ENCODE results near the gene CDH13.

CDH13 gene

DNA sequence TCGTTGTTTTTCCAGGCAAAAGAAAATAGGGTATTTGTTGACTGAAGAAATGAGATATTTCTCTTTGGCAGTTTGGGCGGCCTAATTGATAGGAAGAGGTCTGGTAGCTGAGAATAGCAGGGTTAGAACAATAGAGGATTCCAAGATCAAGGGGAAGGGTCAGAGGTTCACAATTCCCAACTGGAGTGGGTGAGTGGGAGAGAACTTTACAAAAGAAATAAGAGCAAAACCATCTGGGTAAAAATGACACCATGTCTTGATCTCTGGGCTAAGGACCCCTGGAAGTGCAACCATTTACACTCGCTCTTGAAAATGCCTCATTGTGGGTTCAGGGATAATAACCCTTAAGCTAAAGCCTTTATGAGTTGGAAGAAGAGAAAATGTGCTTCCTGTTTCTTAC is 180.5 kb downstream of the CDH13 start:
- H3K4me3 ChIP-seq (ENCODE audit: low read depth, low read length), result no peak overlapping the region
- TF ChIP-seq, protein P1, sequence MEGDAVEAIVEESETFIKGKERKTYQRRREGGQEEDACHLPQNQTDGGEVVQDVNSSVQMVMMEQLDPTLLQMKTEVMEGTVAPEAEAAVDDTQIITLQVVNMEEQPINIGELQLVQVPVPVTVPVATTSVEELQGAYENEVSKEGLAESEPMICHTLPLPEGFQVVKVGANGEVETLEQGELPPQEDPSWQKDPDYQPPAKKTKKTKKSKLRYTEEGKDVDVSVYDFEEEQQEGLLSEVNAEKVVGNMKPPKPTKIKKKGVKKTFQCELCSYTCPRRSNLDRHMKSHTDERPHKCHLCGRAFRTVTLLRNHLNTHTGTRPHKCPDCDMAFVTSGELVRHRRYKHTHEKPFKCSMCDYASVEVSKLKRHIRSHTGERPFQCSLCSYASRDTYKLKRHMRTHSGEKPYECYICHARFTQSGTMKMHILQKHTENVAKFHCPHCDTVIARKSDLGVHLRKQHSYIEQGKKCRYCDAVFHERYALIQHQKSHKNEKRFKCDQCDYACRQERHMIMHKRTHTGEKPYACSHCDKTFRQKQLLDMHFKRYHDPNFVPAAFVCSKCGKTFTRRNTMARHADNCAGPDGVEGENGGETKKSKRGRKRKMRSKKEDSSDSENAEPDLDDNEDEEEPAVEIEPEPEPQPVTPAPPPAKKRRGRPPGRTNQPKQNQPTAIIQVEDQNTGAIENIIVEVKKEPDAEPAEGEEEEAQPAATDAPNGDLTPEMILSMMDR (IDR thresholded peaks at IDR 0.05; ENCODE audit: low read depth, low read length), result no peak

DNA sequence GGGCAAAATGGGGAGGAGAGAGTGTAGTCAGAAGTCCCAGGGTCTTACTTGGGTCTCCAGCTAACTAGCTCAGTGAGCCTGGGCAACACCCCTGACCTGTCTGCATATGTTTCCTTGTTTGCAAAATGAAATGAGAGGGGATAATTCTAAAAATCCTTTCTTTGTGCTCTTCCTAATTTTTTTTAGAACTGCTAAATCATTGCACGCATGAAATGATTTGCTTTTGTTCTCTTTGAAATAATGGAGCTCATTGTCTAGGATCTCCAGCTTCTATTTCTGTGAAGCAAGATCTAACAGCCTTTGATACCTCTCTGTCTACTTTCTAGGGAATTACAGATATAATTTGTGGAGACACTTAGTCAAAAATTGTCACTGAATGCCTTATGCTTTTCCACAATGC is 181.3 kb downstream of the CDH13 start:
- H3K4me3 ChIP-seq (ENCODE audit: low read depth, low read length), result no peak overlapping the region
- TF ChIP-seq, protein P1 (IDR thresholded peaks at IDR 0.05; ENCODE audit: low read depth, low read length), result no peak

DNA sequence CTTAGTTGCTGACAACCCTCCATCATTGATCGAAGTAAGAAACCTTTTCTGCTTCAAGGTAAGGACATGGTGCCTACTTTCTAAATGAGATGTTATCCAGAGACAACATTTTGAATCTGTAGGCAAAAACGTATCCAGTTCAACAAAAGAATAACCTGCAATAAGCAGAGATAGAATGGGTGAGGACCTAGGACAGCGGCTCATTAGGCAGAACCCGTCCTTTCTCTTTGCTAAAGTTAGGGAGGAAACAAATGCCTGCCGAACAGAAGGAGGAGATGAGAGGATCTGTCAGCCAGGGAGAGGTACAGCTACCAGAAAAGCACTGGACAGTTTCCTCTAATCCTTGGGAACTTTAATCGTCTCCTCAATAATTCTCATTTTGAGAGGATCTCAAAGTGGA is 183.3 kb downstream of the CDH13 start:
- H3K4me3 ChIP-seq (ENCODE audit: low read depth, low read length), result no peak overlapping the region
- TF ChIP-seq, protein P1 (IDR thresholded peaks at IDR 0.05; ENCODE audit: low read depth, low read length), result no peak

DNA sequence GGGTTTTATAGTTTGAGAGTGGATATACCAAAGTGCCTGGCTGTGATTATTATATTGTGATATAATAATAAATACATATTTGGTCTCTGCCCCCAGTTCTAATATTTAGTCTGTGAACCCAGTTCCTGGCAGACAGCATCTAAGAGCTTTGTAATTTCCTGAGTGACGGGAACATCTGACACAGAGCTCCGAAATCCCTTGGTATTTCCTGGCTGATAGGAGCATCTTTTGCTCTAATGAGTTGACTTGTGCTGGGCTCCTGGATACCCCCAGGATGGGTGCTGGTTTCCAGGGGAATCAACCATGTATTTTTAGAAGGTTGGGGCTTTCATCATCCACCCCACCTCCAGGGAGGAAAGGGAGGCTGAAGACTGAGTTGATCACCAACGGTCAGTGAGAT is 187.3 kb downstream of the CDH13 start:
- TF ChIP-seq, protein P1 (IDR thresholded peaks at IDR 0.05; ENCODE audit: low read depth, low read length), result no peak
- H3K4me3 ChIP-seq (ENCODE audit: low read depth, low read length), result no peak overlapping the region

DNA sequence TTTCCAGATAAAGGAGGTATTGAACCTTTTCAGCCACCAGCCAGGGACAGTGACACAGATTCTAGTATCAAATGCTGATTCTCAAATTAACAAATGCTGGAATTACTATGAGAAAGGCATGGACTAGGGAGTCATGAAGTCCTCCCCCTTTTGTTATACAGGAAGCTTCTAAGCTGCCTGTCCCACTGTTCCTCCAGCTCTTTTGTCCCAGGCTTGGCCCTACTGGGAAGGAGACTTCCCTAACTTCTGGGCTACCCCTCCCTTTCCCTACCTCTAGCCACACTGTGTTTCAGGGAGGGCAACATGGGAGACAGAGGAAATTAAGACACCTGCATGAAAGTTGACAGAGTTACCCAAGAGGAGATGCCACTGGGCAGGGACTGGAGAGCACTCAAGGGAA is 192.5 kb downstream of the CDH13 start:
- H3K4me3 ChIP-seq (ENCODE audit: low read depth, low read length), result no peak overlapping the region
- TF ChIP-seq, protein P1 (IDR thresholded peaks at IDR 0.05; ENCODE audit: low read depth, low read length), result no peak

DNA sequence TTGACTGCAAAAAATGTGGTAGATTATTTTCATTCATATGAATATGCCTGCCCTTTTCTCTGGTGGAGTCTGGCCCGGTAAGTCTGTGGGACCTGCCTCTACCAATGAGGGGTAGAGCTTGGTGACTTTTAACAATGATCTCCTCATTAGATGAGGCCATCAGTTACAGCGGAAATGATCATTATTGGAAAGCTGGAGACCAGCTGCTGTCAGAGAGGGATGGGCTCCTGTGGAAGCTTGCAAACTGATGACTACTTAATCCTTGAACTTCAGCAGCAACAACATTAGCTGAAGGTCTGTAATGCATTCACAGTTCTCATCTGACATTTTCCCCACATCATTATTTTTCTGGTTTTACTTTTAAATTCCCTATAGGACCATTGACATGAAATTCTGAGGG is 194.1 kb downstream of the CDH13 start:
- H3K4me3 ChIP-seq (ENCODE audit: low read depth, low read length), result no peak overlapping the region
- TF ChIP-seq, protein P1 (IDR thresholded peaks at IDR 0.05; ENCODE audit: low read depth, low read length), result no peak

DNA sequence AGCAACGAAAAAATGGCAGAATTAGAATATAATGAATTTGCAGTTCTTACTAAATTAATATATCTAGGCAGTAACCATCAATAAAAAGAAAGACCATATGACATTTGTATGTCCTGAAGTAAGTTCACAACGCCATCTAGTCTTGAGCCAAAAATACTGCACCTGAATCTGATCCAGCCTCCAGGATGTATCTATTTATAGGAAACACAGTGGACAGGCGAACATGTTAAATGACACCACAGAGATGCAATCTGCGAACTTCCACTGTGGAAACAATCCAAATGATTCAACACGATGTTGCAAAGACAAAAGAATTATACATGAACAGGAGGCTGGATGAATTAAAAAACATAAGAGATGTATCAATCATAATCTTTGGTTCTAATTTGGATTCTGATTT is 197.6 kb downstream of the CDH13 start:
- TF ChIP-seq, protein P1 (IDR thresholded peaks at IDR 0.05; ENCODE audit: low read depth, low read length), result no peak
- H3K4me3 ChIP-seq (ENCODE audit: low read depth, low read length), result no peak overlapping the region
